ENCODE results near the gene KCTD12.

The KCTD12 gene

DNA sequence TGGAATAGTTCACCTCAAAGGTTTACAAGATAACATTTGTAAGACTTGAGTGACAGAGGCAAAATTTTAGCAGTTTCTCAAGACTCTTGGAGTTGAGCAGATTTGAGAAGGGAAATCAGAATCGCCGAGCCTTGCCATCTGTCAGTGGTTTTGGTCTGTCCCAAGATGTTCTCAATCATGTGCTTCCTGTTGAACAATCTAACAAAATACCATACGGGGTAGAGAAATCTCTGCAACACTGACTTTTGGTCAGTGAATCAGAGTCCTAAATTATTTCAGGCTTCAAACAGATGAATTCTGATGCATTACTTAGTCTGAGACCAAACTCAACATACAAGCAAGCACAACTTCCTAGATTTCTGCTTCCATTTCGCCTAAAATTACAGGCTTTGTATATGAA, 3.8 kb downstream of the KCTD12 start:
- no peaks in the 10 kb centered on the region for H3K9me3 ChIP-seq
- H3K4me3 ChIP-seq, result no peak overlapping the region
- no peaks in the 10 kb centered on the region for H3K4me1 ChIP-seq
- in situ Hi-C loops (cut with MboI; ENCODE audit: low sequenced_read_pairs), result no loop called here
- DNase-seq (ENCODE audit: low spot score in 2 of 2), result no peak
- peaks cover 25% of the 10 kb centered on the region for H3K27me3 ChIP-seq (ENCODE audit: low read depth)
- no peaks in the 10 kb centered on the region for H3K36me3 ChIP-seq (replicated peaks)

DNA sequence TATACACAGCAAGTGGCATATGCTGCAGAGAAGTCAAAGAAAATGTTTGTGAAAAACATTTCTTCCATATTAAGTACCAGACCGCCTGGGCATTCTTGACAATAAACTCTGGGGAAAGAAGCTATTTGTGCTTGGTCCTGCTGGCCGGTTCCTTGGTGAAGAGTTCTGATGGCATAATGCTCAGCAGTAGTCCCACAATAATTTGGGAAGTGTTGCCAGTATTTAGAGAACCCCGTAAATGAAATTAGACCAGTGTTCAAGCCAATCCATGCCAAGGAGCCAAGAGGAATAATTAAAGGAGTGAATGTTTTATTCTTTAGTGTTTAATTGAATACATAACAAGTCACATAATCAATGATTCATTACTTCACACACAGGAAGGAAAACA, 6.3 kb downstream of the KCTD12 start:
- H3K4me3 ChIP-seq, result no peak overlapping the region

DNA sequence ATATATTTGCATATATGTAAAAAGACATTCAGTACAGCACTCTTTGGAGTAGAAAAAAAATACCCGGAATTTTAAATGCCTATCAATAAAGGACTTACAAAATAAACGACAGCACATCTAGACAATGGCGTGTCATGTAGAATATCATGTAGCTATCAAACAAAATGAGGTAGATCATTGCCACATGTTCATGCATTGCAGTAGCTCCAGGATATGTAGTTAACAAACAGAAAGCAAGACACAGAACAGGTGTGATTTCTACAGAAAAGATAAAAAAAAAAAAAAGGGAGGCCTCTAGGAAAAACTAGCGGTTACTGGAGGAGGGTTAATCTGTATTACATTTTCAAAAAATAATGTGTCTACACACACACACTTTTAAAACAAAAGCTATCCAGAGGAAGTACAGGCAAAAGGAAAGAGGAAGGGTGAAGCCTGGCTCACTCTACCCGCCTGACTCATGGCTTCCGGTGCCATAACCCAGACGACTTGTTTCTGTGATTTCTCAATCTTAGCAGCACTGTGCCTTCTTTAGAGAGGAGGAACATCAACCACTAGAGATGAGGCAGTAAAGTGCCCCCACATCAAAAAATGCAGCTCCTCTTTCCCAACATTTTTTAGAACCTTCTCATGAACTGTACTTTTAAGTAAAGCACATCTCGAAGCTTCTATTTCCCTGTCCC, 6.9 kb downstream of the KCTD12 start:
- Histone ChIP-seq H3K4me3 (no peak overlapping the region), H3K36me3 (replicated peaks) (no peaks in the 10 kb centered on the region), H3K27me3 (ENCODE audit: low read depth) (peaks cover 30% of the 10 kb centered on the region), H3K9me3 (no peaks in the 10 kb centered on the region), H3K4me1 (no peaks in the 10 kb centered on the region)
- DNase-seq (ENCODE audit: low spot score in 2 of 2), result no peak
- in situ Hi-C loops (cut with MboI; ENCODE audit: low sequenced_read_pairs), result no loop called here

More for the DNA sequence above, 6.3 kb downstream of the KCTD12 start:
- Histone ChIP-seq H3K9me3 (no peaks in the 10 kb centered on the region), H3K36me3 (replicated peaks) (no peaks in the 10 kb centered on the region), H3K4me1 (no peaks in the 10 kb centered on the region), H3K27me3 (ENCODE audit: low read depth) (peaks cover 28% of the 10 kb centered on the region)
- no peak for DNase-seq (ENCODE audit: low spot score in 2 of 2)
- in situ Hi-C loops (cut with MboI; ENCODE audit: low sequenced_read_pairs), result no loop called here

DNA sequence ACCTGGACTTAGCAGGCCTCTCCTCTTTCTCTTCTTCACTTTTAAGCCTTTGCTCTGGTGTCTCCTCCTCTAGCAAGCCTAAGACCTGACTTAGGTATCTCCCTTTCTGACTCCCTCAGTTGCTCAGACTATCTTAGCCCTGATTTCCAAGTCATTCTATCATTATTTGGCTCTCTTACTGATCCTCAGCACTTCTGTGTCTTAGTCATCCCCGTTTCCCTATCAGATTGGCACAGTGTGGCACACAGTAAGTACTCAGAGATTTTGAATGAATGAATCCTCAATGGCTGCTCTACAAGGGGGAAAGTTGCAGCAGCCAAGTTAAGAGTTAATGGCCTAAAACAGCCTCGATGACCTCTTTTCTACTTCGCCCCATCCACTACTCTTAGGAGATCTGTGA, 8.2 kb downstream of the KCTD12 start:
- Histone ChIP-seq H3K9me3 (no peaks in the 10 kb centered on the region), H3K4me1 (no peaks in the 10 kb centered on the region), H3K27me3 (ENCODE audit: low read depth) (peaks cover 33% of the 10 kb centered on the region), H3K36me3 (replicated peaks) (no peaks in the 10 kb centered on the region), H3K4me3 (no peak overlapping the region)
- DNase-seq (ENCODE audit: low spot score in 2 of 2), result no peak
- in situ Hi-C loops (cut with MboI; ENCODE audit: low sequenced_read_pairs), result no loop called here

DNA sequence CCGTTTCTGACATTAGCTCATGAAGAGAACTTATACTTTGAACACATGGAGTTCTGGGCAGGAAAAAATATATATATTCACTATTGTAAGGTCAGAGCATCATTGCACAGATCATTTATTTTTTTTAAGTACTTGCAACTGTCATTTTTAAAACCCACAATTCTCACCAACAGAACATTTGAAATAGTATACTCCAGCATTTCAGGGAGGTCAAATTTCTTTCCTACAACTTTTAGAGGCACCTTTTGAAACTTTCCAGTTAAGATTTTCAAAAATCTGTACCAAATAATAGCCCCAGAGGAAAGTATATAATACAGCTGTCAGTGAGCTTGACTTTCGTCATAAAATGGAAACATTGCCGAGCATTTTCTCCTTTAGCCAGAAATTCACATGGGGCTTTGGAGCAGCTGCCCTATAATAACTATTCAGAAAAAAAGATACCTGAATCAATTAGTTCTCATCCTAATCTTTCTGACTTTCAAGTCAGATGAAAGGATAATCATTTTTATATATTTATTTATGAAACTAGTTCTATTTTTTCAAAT, 10.9 kb downstream of the KCTD12 start:
- DNase-seq (ENCODE audit: low spot score in 2 of 2), result no peak
- Histone ChIP-seq H3K4me1 (no peaks in the 10 kb centered on the region), H3K4me3 (no peak overlapping the region), H3K36me3 (replicated peaks) (no peaks in the 10 kb centered on the region), H3K27me3 (ENCODE audit: low read depth) (peaks cover 31% of the 10 kb centered on the region), H3K9me3 (no peaks in the 10 kb centered on the region)
- in situ Hi-C loops (cut with MboI; ENCODE audit: low sequenced_read_pairs), result no loop called here

DNA sequence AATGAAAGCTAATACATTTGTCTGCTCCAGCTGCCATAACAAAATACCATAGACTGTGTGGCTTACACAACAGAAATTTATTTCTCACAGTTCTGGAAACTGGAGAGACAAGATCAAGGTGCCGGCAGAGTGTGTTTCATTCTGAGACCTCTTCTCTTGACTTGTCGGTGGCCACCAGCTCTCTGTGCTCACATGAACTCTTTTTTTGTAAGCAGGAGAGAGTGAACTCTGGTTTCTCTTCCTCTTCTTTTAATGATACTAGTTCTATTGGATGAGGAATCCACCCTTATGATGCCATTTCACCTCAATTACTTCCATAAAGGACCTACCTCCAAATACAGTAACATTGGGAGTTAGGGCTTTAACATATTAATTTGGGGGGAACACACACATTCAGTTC, 11.7 kb downstream of the KCTD12 start:
- DNase-seq (ENCODE audit: low spot score in 2 of 2), result no peak
- Histone ChIP-seq H3K4me1 (no peaks in the 10 kb centered on the region), H3K36me3 (replicated peaks) (no peaks in the 10 kb centered on the region), H3K9me3 (no peaks in the 10 kb centered on the region), H3K4me3 (no peak overlapping the region), H3K27me3 (ENCODE audit: low read depth) (peaks cover 31% of the 10 kb centered on the region)
- in situ Hi-C loops (cut with MboI; ENCODE audit: low sequenced_read_pairs), result no loop called here

DNA sequence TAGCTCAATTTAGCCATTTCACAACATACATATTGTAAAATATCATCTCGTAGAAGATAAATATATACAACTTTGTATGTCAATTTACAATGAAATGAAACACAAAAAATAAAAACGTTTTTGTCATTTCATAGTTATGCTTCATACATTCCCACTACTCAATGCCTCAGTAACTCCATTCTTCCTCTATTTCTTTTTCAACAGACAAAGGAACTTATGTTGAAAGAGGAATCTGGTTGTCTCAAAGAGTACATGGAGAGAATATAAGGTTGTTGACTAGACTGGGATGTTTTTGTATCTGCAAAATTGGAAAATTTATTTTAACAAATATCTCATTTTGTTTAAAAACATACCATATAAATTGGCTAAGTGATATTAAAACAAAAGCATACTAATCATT, 12.8 kb downstream of the KCTD12 start:
- Histone ChIP-seq H3K4me3 (no peak overlapping the region), H3K27me3 (ENCODE audit: low read depth) (peaks cover 28% of the 10 kb centered on the region), H3K4me1 (no peaks in the 10 kb centered on the region), H3K9me3 (no peaks in the 10 kb centered on the region), H3K36me3 (replicated peaks) (no peaks in the 10 kb centered on the region)
- DNase-seq (ENCODE audit: low spot score in 2 of 2), result no peak
- in situ Hi-C loops (cut with MboI; ENCODE audit: low sequenced_read_pairs), result no loop called here

DNA sequence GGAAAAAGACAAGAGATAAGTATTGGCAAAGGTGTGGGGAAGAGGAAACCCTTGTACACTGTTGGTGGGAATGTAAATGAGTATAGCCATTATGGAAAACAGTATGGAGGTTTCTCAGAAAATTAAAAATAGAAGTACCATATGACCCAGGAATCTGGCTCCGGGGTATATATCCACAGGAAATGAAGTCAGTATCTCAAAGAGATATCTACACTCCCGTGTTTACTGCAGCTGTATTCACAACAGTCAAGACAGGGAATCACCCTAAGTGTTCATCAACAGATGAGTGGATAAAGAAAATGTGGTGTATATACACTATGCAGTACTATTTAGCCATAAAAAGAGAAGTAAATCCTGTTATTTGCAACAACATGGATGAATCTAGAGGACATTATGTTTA, 13.5 kb downstream of the KCTD12 start:
- in situ Hi-C loops (cut with MboI; ENCODE audit: low sequenced_read_pairs), result no loop called here
- Histone ChIP-seq H3K9me3 (no peaks in the 10 kb centered on the region), H3K4me3 (no peak overlapping the region), H3K27me3 (ENCODE audit: low read depth) (peaks cover 28% of the 10 kb centered on the region), H3K36me3 (replicated peaks) (no peaks in the 10 kb centered on the region), H3K4me1 (no peaks in the 10 kb centered on the region)
- DNase-seq (ENCODE audit: low spot score in 2 of 2), result no peak

DNA sequence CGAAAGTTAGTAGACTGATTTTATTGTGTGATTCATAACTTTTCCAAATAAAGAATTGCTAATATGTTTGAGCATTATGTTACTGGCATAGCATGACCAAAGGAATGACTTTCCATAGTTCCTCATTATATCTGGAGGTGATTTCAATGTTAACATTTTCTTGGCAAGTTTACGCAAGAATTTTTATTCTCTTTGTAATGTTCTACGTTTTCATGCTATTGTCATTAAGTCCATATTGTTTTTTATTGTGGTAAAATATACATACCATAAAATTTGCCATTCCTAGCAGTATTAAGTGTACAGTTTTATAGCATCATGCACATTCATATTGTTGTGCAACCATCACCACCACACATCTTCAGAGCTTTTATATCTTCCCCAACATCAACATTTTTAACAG, 14.8 kb downstream of the KCTD12 start:
- H3K27me3 ChIP-seq (ENCODE audit: low read depth), result peaks cover 28% of the 10 kb centered on the region
- no peaks in the 10 kb centered on the region for H3K9me3 ChIP-seq
- in situ Hi-C loops (cut with MboI; ENCODE audit: low sequenced_read_pairs), result no loop called here
- H3K36me3 ChIP-seq (replicated peaks), result no peaks in the 10 kb centered on the region
- no peaks in the 10 kb centered on the region for H3K4me1 ChIP-seq
- H3K4me3 ChIP-seq, result no peak overlapping the region
- no peak for DNase-seq (ENCODE audit: low spot score in 2 of 2)

DNA sequence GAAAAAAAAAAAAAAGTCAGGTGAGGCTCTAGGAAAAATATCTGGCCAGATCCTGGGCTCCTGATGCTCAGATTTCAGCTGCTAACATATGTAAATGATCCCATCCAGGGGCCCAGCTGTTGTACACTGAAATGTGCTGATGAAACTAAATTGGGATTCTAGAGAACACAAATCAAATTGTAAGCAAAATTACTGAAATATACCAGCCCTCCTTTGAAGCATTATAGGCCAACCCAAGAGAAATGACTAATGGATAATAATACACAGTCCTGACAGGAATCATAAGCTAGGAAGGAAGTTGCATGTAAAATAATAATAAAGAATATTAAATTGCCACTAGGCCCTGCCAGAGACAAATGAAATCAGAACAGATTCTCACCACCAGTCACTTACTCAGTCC, 17.8 kb downstream of the KCTD12 start:
- no peaks in the 10 kb centered on the region for H3K9me3 ChIP-seq
- in situ Hi-C loops (cut with MboI; ENCODE audit: low sequenced_read_pairs), result no loop called here
- H3K36me3 ChIP-seq (replicated peaks), result no peaks in the 10 kb centered on the region
- no peaks in the 10 kb centered on the region for H3K4me1 ChIP-seq
- 0 out of 2 replicates have a peak, but pooled peaks cover 12% of the 10 kb centered on the region for H3K27me3 ChIP-seq (ENCODE audit: low read depth)
- H3K4me3 ChIP-seq, result no peak overlapping the region
- no peak for DNase-seq (ENCODE audit: low spot score in 2 of 2)

DNA sequence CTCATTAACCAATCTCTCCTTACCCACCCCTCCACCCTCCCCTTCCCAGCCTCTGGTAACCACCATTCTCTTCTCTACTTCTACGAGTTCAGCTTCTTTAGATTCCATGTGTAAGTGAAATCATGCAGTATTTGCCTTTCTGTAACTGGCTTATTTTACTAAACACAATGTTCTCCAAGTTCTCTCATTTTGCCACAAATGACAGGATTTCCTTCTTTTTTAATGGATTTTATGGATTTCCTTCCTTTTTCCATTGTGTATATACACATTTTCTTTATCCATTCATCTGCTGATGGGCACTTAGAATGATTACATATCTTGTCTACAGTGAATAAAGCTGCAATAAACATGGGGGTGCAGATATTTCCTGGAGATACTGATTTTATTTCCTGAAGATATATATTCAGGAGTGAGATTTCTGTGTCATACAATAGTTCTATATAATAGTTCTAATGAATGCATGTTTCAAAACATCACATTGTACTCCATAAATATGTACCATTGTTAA, 20.2 kb downstream of the KCTD12 start:
- in situ Hi-C loops (cut with MboI; ENCODE audit: low sequenced_read_pairs), result no loop called here
- Histone ChIP-seq H3K27me3 (ENCODE audit: low read depth) (peaks cover 2% of the 10 kb centered on the region; the same call in 1 of the 2 replicates), H3K4me1 (no peaks in the 10 kb centered on the region), H3K36me3 (replicated peaks) (no peaks in the 10 kb centered on the region), H3K4me3 (no peak overlapping the region), H3K9me3 (no peaks in the 10 kb centered on the region)
- no peak for DNase-seq (ENCODE audit: low spot score in 2 of 2)

DNA sequence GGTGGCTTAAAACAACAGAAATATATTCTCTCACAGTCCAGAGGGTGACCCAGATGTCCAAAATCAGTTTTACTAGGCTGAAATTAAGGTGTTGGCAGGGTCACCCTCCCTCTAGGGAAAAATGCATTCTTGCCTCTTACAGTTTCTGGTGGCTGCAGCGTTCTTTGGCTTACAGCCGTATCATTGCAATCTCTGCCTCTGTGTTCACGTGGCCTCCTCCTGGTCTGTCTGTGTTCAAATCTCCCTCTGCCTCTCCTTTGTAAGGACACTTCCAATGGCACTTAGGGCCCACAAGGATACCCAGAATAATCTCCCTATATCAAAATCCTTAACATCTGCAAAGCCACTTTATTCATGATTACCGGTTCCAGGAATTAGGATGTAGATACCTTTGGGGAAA, 21.1 kb downstream of the KCTD12 start:
- H3K36me3 ChIP-seq (replicated peaks), result no peaks in the 10 kb centered on the region
- in situ Hi-C loops (cut with MboI; ENCODE audit: low sequenced_read_pairs), result no loop called here
- no peaks in the 10 kb centered on the region for H3K4me1 ChIP-seq
- peaks cover 5% of the 10 kb centered on the region; the same call in 1 of the 2 replicates for H3K27me3 ChIP-seq (ENCODE audit: low read depth)
- no peak for DNase-seq (ENCODE audit: low spot score in 2 of 2)
- no peak overlapping the region for H3K4me3 ChIP-seq
- H3K9me3 ChIP-seq, result no peaks in the 10 kb centered on the region

DNA sequence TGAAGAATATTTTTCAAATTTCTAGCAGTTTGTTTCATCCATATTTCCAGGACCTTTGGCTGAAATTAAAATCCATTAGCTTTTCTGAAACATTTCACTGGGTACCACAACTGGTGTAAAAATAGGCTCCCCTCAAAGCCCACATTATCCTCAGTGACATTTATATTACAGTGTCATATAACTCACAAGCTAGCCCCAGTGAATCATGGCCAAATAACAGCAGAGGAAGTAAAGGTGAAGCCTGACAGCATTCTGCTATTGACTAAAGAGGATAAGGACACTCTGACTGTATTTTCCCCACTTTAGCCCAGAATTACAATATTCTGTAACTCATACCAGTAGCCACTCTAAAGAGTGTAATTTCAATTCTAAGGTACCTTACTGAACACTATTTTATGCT, 21.9 kb downstream of the KCTD12 start:
- Histone ChIP-seq H3K9me3 (no peaks in the 10 kb centered on the region), H3K4me1 (no peaks in the 10 kb centered on the region), H3K27me3 (ENCODE audit: low read depth) (peaks cover 5% of the 10 kb centered on the region; the same call in 1 of the 2 replicates), H3K4me3 (no peak overlapping the region), H3K36me3 (replicated peaks) (no peaks in the 10 kb centered on the region)
- in situ Hi-C loops (cut with MboI; ENCODE audit: low sequenced_read_pairs), result no loop called here
- no peak for DNase-seq (ENCODE audit: low spot score in 2 of 2)

DNA sequence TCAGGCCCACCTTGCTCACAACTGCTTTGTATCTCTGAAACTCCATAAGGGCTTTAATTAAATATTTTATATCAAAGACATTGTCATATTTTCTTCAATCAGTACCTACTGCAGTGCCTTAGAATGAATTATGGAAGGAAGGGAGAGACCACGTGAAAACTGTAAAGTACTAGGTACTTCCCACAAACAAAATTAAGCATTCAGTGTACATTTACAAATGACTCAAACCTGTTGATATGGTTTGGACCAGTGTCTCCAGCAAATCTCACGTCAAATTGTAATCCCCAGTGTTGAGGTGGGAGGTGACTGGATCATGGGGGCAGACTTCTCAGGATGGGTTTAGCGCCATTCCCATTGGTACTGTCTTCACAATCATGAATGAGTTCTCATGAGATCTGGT, 23.2 kb downstream of the KCTD12 start:
- DNase-seq (ENCODE audit: low spot score in 2 of 2), result no peak

More for the DNA sequence above, 23.2 kb downstream of the KCTD12 start:
- Histone ChIP-seq H3K9me3 (no peaks in the 10 kb centered on the region), H3K36me3 (replicated peaks) (no peaks in the 10 kb centered on the region), H3K27me3 (ENCODE audit: low read depth) (peaks cover 5% of the 10 kb centered on the region; the same call in 1 of the 2 replicates), H3K4me1 (no peaks in the 10 kb centered on the region), H3K4me3 (no peak overlapping the region)
- in situ Hi-C loops (cut with MboI; ENCODE audit: low sequenced_read_pairs), result no loop called here
